22Rv1 (cell line): Measurements from ENCODE around the gene CCDC194.

Experiments
- ZFX ChIP-seq: fragments of 450-650 bp; IDR thresholded peaks from 2 replicates; pipeline ENCODE4 v1.6.1; 2017; ENCODE audit warnings: antibody characterized with exemption, borderline replicate concordance
- TF ChIP-seq, protein P1 (sequence below): fragments of 450-650 bp; IDR thresholded peaks from 2 replicates; pipeline ENCODE4 v1.5.1; 2017; ENCODE audit warnings: mild to moderate bottlenecking

- TF ChIP-seq, protein P1, sequence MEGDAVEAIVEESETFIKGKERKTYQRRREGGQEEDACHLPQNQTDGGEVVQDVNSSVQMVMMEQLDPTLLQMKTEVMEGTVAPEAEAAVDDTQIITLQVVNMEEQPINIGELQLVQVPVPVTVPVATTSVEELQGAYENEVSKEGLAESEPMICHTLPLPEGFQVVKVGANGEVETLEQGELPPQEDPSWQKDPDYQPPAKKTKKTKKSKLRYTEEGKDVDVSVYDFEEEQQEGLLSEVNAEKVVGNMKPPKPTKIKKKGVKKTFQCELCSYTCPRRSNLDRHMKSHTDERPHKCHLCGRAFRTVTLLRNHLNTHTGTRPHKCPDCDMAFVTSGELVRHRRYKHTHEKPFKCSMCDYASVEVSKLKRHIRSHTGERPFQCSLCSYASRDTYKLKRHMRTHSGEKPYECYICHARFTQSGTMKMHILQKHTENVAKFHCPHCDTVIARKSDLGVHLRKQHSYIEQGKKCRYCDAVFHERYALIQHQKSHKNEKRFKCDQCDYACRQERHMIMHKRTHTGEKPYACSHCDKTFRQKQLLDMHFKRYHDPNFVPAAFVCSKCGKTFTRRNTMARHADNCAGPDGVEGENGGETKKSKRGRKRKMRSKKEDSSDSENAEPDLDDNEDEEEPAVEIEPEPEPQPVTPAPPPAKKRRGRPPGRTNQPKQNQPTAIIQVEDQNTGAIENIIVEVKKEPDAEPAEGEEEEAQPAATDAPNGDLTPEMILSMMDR: no peak
- TF ChIP-seq ZFX: no peak
Observed at GRCh38 chr19:17401628-17402027, 7.6 kb upstream of the CCDC194 start.
